ENCODE data around the gene CCDC87. TPM values are rescaled to one million over a fixed set of nuclear protein-coding genes. Genes with fewer than 3 reads are reported as not detected.

CCDC87 gene
- total and polyA plus RNA-seq, 2 experiments from 2014 or later, result 0.39 to 1.2 TPM

- no peaks in the 10 kb centered on the region for H3K9me3 Mint-ChIP-seq
- H3K27ac Mint-ChIP-seq, result no peak overlapping the region
- Histone ChIP-seq H3K27ac (ENCODE audit: low read depth) (no peak overlapping the region), H3K27me3 (ENCODE audit: insufficient read depth) (no peaks in the 10 kb centered on the region), H4K20me1 (replicated peaks; ENCODE audit: insufficient read depth) (no peaks in the 10 kb centered on the region), H2AFZ (no peak overlapping the region), H3K4me3 (no peak overlapping the region), H3K4me2 (no peak overlapping the region), H3K9me2 (ENCODE audit: insufficient read depth) (no peaks in the 10 kb centered on the region), H3F3A (replicated peaks; ENCODE audit: low read depth) (no peaks in the 10 kb centered on the region), H3K36me3 (ENCODE audit: insufficient read depth) (no peaks in the 10 kb centered on the region), H3K4me1 (ENCODE audit: insufficient read depth) (no peaks in the 10 kb centered on the region), H3K79me2 (replicated peaks; ENCODE audit: insufficient read depth) (no peaks in the 10 kb centered on the region)
- ATAC-seq (no peak), DNase-seq (ENCODE audit: low spot score) (no peak)
- H3K36me3 Mint-ChIP-seq (ENCODE audit: low read depth), result peaks cover 11% of the 10 kb centered on the region; the same call in 2 of the 3 replicates
- TF ChIP-seq CTCF (conservative IDR thresholded peaks at IDR 0.05; ENCODE audit: low read depth in 2 of 2) (no peak), STAT1 (IDR thresholded peaks at IDR 0.05; ENCODE audit: unreplicated experiment) (no peak), NANOG (IDR thresholded peaks at IDR 0.05; ENCODE audit: borderline replicate concordance) (no peak), JUNB (IDR thresholded peaks at IDR 0.05; ENCODE audit: unreplicated experiment) (no peak), REST (IDR thresholded peaks at IDR 0.05; ENCODE audit: unreplicated experiment) (no peak), EZH2 (IDR thresholded peaks at IDR 0.05; ENCODE audit: low read depth, unreplicated experiment) (no peak), ZNF331 (CRISPR knock-in tag; IDR thresholded peaks at IDR 0.05; ENCODE audit: low read depth) (no peak), ZNF114 (CRISPR knock-in tag; IDR thresholded peaks at IDR 0.05) (no peak), ZNF462 (CRISPR knock-in tag; IDR thresholded peaks at IDR 0.05) (no peak), POLR2AphosphoS5 (IDR thresholded peaks at IDR 0.05; ENCODE audit: low read depth) (no peak), CREB1 (CRISPR knock-in tag; IDR thresholded peaks at IDR 0.05; ENCODE audit: low read depth) (no peak), EZH2phosphoT487 (IDR thresholded peaks at IDR 0.05; ENCODE audit: unreplicated experiment) (no peak)
- peaks cover 5% of the 10 kb centered on the region for H3K27me3 Mint-ChIP-seq (ENCODE audit: insufficient read depth, low read depth, poor library complexity)
- no peaks in the 10 kb centered on the region for H3K4me1 Mint-ChIP-seq
- no peak overlapping the region for H3K4me3 Mint-ChIP-seq
Measured at GRCh38 chr11:66600219-66600618, 7.4 kb upstream of the CCDC87 start.
